BJ (cell line): ENCODE measurements around the gene ABCA13. TPM values are rescaled to one million over a fixed set of nuclear protein-coding genes. Genes with fewer than 3 reads are reported as not detected.

ENCODE experiments used
- CTCF ChIA-PET: fragments of 350-600 bp; formaldehyde crosslinking; extraction: SDS; loops from one replicate; lab custom pipeline; 2021; ENCODE audit warnings: antibody characterized with exemption, inconsistent platforms; lab: Yijun Ruan, JAX
- POLR2A ChIA-PET: fragments of 300-600 bp; sonication (Branson Sonifier 250); formaldehyde crosslinking; extraction: SDS; loops from one replicate; lab custom pipeline; 2021; ENCODE audit warnings: antibody characterized with exemption; lab: Charles Lee
- DNase-seq: peaks from one replicate; pipeline ENCODE4 v3.0.0-alpha.2; 2011; ENCODE audit warnings: low read depth
- H3K27me3 ChIP-seq: 2 replicates; pipeline ENCODE4 v1.6.0; 2011; ENCODE audit warnings: low read length; ENCODE audit not compliant: control insufficient read depth, insufficient read depth
- H3K36me3 ChIP-seq: 2 replicates; pipeline ENCODE4 v1.5.1; 2011; ENCODE audit warnings: low read length; ENCODE audit not compliant: control insufficient read depth, insufficient read depth
- H3K4me3 ChIP-seq: 2 replicates; pipeline ENCODE4 v1.5.1; 2011; ENCODE audit warnings: low read depth, mild to moderate bottlenecking, control low read depth, low read length
- polyA plus RNA-seq: library from polyadenylated mRNA; depleted of rRNA; stranded (reverse); fragments of >200 nt; gene quantifications from 2 replicates; pipeline ENCODE4 v1.2.3, GENCODE V29; 2011
- TF ChIP-seq, protein P1 (sequence below): IDR thresholded peaks from 2 replicates; pipeline ENCODE4 v1.5.1; 2011; ENCODE audit warnings: low read depth, mild to moderate bottlenecking, control low read depth, inconsistent platforms, low read length, moderate library complexity; ENCODE audit not compliant: insufficient read depth

ABCA13 gene
- polyA plus RNA-seq, 1 experiment = 0.15 TPM

DNA sequence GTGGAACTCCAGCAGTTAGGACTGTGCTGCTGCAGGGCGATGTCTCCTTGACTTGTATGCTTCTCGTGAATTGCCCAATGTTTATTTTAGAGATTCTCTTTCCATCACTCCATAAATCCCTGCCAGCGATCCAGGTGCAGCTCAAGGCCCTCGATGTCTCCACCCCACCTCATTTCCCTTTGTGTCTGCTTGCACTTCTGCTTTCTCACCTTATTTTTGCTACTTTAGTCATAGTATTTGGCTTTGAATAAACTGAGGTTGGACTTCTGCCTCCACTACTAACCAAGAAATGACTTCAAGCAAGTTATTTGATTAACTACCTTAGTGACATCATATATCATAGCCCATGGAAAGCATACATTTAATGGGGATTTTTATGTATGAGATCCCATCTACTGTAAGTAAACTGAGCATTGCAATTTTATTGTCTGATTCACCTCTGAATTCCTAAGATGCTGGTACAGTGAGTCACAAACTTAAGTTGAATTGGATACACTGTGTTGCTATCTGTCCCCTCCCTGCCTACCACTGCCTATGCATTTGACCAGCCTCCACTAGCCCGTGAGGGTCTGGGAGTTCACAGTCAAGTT, 255.8 kb downstream of the ABCA13 start:
- TF ChIP-seq, protein P1, sequence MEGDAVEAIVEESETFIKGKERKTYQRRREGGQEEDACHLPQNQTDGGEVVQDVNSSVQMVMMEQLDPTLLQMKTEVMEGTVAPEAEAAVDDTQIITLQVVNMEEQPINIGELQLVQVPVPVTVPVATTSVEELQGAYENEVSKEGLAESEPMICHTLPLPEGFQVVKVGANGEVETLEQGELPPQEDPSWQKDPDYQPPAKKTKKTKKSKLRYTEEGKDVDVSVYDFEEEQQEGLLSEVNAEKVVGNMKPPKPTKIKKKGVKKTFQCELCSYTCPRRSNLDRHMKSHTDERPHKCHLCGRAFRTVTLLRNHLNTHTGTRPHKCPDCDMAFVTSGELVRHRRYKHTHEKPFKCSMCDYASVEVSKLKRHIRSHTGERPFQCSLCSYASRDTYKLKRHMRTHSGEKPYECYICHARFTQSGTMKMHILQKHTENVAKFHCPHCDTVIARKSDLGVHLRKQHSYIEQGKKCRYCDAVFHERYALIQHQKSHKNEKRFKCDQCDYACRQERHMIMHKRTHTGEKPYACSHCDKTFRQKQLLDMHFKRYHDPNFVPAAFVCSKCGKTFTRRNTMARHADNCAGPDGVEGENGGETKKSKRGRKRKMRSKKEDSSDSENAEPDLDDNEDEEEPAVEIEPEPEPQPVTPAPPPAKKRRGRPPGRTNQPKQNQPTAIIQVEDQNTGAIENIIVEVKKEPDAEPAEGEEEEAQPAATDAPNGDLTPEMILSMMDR = no peak
- DNase-seq = no peak
- ChIA-PET POLR2A (no interaction called here), CTCF (no interaction called here)
- Histone ChIP-seq H3K27me3 (no peaks in the 10 kb centered on the region), H3K36me3 (no peaks in the 10 kb centered on the region), H3K4me3 (no peak overlapping the region)

DNA sequence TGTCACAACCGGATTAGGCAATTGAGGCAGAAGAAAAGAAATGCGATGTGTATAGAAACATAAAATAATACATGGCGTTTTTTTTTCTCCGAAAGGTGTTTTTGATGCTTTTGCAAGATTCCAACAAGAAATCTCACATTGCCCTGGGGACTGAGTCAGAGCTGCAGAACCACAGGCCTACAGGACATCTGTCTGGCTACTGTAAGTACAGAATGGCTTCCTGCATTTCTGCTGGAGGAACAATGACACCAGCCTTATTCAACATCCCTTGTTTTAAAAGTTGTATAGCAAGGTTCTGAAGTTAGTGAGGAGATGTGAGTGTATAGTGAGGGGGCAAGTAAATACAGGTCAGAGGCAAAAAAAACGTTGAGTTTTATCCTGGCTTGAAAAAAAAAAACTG, 256.4 kb downstream of the ABCA13 start:
- CTCF ChIA-PET = no interaction called here
- Histone ChIP-seq H3K36me3 (no peaks in the 10 kb centered on the region), H3K27me3 (no peaks in the 10 kb centered on the region), H3K4me3 (no peak overlapping the region)
- TF ChIP-seq, protein P1 = no peak
- no peak for DNase-seq
- POLR2A ChIA-PET = no interaction called here

DNA sequence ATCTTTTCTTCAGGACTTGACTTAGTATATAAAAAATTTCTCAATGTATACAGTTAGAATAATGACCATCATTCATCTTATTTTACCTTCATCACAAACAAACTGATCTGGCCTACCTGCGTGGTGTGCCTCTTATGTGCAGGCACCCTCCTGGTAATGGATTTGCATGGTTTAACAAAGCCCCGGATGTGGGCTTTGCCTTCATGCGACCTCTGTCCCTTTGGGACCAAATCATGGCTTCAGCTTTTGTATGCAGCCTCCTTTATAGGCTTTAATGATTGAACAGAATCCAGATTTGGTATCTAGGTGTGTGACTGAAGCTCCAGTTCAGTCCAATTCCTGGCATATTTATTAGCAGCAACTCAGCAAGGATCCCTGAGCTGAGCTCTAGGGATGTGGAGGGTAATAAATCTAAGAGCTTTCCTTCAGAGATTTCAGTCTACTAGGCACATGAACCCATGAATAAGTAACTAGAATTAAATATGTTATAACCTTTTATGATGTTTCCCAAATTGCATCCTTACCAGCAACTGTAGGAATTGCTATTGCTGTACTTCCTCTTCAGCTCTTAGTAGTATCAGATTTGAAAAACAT, 256.9 kb downstream of the ABCA13 start:
- CTCF ChIA-PET = no interaction called here
- H3K27me3 ChIP-seq = no peaks in the 10 kb centered on the region
- H3K4me3 ChIP-seq = no peak overlapping the region
- TF ChIP-seq, protein P1 = no peak
- no peak for DNase-seq
- H3K36me3 ChIP-seq = no peaks in the 10 kb centered on the region
- POLR2A ChIA-PET = no interaction called here

DNA sequence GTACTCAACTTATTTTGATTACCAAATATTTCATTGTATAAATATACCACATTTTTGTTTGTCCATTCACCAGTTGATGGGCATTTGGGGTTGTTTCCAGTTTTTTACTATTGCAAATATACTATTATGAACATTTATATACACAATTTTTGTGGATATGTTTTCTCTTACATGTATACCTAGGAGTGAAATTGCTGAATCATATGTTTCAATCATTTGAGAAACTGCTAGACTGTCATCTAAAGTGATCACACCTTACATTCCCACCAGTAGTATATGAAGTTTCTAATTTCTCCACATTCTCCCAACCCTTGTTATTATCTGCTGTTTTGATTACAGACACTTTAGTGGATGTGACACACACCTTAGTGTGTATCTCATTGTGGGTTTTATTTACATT, 257.9 kb downstream of the ABCA13 start:
- CTCF ChIA-PET = no interaction called here
- no peak for DNase-seq
- POLR2A ChIA-PET = no interaction called here

DNA sequence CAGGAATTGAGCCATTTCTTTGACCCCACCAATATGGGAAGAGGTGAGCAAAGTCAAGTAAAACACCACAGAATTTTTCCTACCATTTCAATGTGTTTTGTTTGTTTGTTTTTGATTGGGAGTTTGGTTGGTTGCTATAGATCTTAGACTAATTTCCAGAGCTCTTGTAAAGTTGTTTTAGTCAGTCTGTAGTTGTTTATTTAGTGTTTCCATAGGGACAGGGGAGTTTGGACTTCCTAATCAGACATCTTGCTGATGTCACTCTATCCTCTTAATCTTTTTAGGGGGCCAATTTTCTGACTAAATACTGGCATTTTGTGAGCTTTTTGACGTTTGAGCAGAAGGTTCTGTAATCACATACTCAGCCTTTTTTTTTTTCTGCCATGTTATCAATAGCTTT, 266.9 kb downstream of the ABCA13 start:
- ChIA-PET POLR2A (no interaction called here), CTCF (no interaction called here)
- TF ChIP-seq, protein P1 = no peak
- H3K36me3 ChIP-seq = no peaks in the 10 kb centered on the region
- no peaks in the 10 kb centered on the region for H3K27me3 ChIP-seq
- DNase-seq = no peak
- H3K4me3 ChIP-seq = no peak overlapping the region

More for the DNA sequence above, 257.9 kb downstream of the ABCA13 start:
- Histone ChIP-seq H3K36me3 (no peaks in the 10 kb centered on the region), H3K27me3 (no peaks in the 10 kb centered on the region), H3K4me3 (no peak overlapping the region)
- TF ChIP-seq, protein P1 = no peak
